Measurements from ENCODE around the gene PSD2. TPM values are rescaled to one million over a fixed set of nuclear protein-coding genes. Genes with fewer than 3 reads are reported as not detected.

The PSD2 gene
- total and polyA plus RNA-seq, 4 donors, result 0.05 TPM; not detected in 3

GRCh38 chr5:139880416-139881142 lies 85.0 kb downstream of the PSD2 start:
- Histone ChIP-seq H3K4me1 (ENCODE audit: control insufficient read depth in 4 of 4, insufficient read depth in 4 of 4, low read length in 3 of 4) (no peaks in the 10 kb centered on the region), H3K4me3 (ENCODE audit: low read depth in 1 of 3, low read length in 3 of 3) (no peak overlapping the region), H3K9me3 (ENCODE audit: control insufficient read depth in 4 of 4, low read length in 3 of 4) (no peaks in the 10 kb centered on the region), H3K36me3 (ENCODE audit: control insufficient read depth in 4 of 4, insufficient read depth in 3 of 4, low read depth in 1 of 4, low read length in 3 of 4) (no peaks in the 10 kb centered on the region), H3K27me3 (ENCODE audit: control insufficient read depth in 4 of 4, insufficient read depth in 4 of 4, low read length in 3 of 4) (no peaks in the 10 kb centered on the region), H3K27ac (ENCODE audit: low read depth in 1 of 2, low read length in 2 of 2) (no peak overlapping the region), H3K9ac (ENCODE audit: low read depth in 1 of 2, low read length in 2 of 2) (no peak overlapping the region)
- no peak for DNase-seq (ENCODE audit: low spot score)
- WGBS, result 79% methylated on average over 18 of the region's 18 CpGs
- TF ChIP-seq HNF4G (IDR thresholded peaks at IDR 0.05) (no peak), CTCF (IDR thresholded peaks at IDR 0.05; ENCODE audit: low read depth, low read length, missing input control) (no peak), RXRA (IDR thresholded peaks at IDR 0.05) (no peak), REST (IDR thresholded peaks at IDR 0.05) (no peak), JUND (IDR thresholded peaks at IDR 0.05) (no peak), ATF3 (IDR thresholded peaks at IDR 0.05) (no peak), YY1 (IDR thresholded peaks at IDR 0.05) (no peak), RAD21 (IDR thresholded peaks at IDR 0.05) (no peak), EGR1 (IDR thresholded peaks at IDR 0.05; ENCODE audit: low read depth in 2 of 2) (no peak), NR2F2 (IDR thresholded peaks at IDR 0.05) (no peak), SP1 (IDR thresholded peaks at IDR 0.05) (no peak), MAX (IDR thresholded peaks at IDR 0.05) (no peak), GABPA (IDR thresholded peaks at IDR 0.05 in 1 of 2, conservative IDR thresholded peaks at IDR 0.05 in 1 of 2) (no peak), ZBTB33 (IDR thresholded peaks at IDR 0.05) (no peak), FOXA1 (IDR thresholded peaks at IDR 0.05) (no peak)
